H54 (cell line): ENCODE data around the gene CYSRT1.

Experiments
- DNase-seq: peaks from one replicate; pipeline ENCODE4 v3.0.0; 2011; ENCODE audit warnings: low spot score, mixed read lengths; ENCODE audit not compliant: insufficient read length
- FAIRE-seq: peaks from 3 replicates; lab custom pipeline; 2011; peaks lifted over from hg19 to GRCh38; lab: Jason Lieb, UNC
- POLR2A ChIP-seq: IDR thresholded peaks from 2 replicates; pipeline ENCODE4 v1.6.1; 2011; ENCODE audit warnings: low read depth, mild to moderate bottlenecking, low read length

The CYSRT1 gene

DNA sequence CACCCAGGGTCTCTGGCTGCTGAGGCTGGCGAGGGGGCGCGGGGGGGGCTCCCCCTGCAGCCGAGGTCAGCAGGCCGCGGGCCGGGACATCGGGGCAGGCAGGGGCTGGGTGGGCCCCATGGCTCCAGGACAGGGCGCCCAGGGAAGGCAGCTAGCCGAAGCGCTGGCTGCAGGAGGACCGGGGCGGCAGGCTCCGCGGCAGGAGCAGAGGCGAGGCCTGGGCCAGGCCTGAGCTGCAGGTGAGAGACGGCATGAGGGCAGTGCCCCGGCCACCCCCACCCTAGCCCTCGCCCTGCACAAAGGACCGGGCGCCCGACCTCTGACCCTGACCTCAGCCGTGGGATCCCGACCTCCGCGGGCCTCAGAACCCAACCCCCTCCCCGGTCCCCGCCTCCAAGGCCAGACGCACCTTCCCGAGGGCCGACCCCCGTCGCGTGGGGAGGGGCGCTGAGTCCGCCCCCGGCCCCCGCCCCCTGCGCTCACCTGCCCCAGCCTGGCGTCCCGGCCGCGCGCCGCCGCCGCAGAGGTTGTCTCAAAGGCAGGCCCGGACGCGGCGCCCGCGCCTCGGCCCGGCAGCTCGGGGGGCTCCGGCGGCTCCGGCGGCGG, 3.4 kb upstream of the CYSRT1 start:
- no peak for DNase-seq
- no peak for FAIRE-seq
- TF ChIP-seq POLR2A, result no peak

- TF ChIP-seq POLR2A, result no peak
- DNase-seq, result no peak
- FAIRE-seq, result no peak
These were observed 2.5 kb upstream of the CYSRT1 start, which contains the start of gene RNF208 for GRCh38 chr9:137222190-137223077. Gene RNF208, minus strand, starts transcription at chr9:137222240. Its CDS starts 1,028 bp downstream, at chr9:137221212.

- peak; percentile 70 for FAIRE-seq
- peak; percentile 53; the same call in 1 of the 2 replicates for TF ChIP-seq POLR2A
- DNase-seq, result peak; percentile 100
These were observed 1.6 kb upstream of the CYSRT1 start for GRCh38 chr9:137223078-137223970.

DNA sequence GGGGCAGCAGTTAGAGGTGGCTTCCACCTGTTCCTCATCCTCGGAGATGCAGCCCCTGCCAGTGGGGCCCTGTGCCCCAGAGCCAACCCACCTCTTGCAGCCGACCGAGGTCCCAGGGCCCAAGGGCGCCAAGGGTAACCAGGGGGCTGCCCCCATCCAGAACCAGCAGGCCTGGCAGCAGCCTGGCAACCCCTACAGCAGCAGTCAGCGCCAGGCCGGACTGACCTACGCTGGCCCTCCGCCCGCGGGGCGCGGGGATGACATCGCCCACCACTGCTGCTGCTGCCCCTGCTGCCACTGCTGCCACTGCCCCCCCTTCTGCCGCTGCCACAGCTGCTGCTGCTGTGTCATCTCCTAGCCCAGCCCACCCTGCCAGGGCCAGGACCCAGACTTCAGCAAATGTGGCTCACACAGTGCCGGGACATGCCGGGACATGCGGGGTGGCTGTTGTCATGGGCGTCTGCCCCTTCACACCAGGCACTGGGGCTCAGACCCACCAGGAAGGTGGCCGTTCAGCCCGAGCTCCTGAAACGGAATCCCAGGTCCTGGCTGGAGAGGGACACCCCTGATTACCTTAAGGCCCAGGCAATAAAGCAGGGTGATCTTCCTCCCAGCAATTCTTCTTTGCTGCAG, 841 bp downstream of the CYSRT1 start:
- no peak for TF ChIP-seq POLR2A
- DNase-seq (no peak), FAIRE-seq (no peak)

DNA sequence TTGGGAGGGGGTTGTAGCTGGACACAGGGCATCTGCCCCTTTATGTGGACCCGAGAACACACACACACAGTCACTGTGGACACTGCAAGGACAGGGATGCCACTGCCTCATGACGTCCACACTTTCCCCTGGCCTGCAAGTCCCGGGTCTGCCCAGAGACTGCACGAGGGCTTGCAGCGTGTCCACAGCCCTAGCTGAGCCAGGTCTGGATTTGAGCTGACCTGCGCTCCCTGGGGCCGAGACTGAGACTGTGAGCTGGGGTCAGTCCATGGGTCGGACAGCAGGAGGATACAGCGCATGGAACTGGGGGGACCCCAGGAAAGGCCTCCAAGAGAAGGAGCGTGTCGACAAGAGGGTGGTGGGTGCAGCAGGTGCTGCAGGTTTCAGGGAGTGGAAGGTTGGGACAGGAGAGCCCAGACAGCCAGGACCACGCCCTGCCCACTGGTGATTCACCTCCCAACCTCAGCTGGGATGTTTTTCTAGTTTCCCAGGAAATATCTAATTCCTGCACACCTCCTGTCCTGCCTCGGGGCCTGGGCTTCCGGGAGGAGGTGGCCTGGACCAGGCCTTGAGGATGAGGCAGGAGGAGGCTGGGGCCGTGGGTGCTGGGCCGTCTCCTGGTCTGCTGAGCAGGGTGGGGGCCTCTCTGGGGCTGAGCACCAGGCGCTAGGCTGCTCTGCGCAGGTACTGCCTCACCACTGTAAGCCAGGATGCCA, 1.5 kb downstream of the CYSRT1 start:
- TF ChIP-seq POLR2A, result no peak
- FAIRE-seq, result peak; percentile 91
- DNase-seq, result peak; percentile 99

DNA sequence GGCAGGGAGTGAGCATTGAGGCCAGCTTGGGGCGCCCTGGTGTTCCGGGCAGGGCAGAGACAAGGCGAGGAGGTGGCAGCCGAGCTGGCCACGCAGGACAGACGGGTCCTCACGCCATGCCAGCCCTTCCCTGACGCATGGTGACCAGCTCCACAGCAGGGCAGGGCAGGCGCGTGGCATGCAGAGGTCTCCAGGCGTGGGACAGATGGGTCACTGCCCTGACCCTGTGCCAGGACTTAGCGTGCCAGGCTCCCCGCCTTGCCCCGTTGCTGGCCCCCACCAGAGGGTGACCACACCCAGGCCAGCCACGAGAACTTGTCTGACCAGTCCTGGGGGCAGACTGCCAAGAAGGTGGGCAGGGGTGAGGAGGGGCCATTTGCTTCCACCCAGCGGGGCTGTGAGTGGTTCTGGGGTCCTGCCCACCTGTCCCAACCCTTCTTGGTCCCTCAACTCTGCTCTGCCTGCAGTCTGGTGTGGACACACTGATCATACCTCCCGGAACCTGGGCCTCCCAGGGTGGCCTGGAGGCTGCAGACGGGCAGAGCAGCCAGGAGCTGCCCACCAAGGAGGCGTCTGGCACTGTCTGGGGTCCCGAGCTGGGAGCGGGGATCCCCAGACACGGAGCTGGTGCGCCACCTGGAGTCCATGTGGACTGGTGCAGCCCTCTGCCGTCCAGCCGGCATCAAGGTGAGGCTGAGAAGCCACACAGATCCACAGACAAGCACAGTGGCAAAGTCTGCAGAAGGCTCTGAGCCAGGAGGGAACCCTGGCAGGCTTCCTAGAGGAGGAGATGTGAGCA, 2.3 kb downstream of the CYSRT1 start, which contains the start of gene RNF224:
Gene RNF224 (plus strand): TSS at position 449 of the 799 bp plus-strand sequence. CDS start 834 bp downstream, outside the sequence.
- no peak for TF ChIP-seq POLR2A
- FAIRE-seq (peak; percentile 80), DNase-seq (peak; percentile 98)

DNA sequence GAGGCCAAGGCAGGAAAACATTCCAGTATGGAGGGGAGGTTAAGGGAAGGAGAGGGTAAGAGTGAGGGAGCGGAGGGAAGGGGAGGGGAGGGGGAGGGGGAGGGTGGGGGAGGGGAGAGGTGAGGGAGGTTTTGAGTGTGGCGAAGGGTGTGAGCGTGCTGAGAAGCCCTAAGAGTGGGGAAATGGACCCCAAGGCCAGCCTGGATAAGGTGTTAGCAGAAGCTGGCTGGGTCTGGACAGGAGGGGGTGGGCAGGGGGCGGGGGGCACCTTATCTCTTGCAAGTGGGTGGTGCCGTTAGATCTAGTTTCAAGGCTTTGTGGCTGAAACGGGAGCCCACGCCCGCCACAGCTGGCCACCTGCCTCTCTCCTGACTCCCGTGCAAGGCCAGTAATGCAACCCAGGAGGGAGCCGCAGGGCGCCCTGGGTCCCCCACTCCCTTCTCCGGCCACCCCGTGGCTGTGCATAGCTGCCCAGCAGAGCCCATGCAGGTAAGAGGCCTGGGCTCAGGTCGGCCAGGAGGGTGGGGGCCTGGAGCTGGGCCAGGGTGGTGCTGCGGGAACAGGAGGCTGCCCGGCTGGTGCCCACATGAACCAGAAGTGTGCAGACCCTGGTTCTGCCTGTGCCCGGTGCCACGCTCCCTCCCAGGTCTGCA, 3.0 kb downstream of the CYSRT1 start:
- DNase-seq, result no peak
- no peak for TF ChIP-seq POLR2A
- FAIRE-seq, result no peak

DNA sequence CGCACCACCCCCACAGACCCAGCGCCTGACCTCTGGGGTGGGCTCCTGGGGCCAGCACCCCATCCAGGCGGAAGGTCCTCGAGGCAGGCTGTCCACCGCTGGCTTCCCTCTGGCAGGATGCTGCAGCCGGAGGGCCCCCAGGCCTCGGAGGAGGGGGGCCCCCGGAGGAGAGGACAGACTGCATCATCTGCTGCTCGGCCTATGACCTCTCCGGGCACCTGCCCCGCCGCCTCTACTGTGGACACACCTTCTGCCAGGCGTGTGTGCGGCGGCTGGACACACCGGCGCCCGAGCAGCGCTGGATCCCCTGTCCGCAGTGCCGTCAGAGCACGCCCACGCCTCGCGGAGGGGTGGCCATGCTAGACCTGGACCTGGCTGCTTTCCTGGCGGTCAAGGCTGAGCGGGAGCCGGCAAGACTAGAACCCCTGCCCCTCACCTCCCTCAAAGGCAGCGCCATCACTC, 3.6 kb downstream of the CYSRT1 start:
- DNase-seq, result no peak
- FAIRE-seq, result no peak
- no peak for TF ChIP-seq POLR2A

GRCh38 chr9:137228968-137229896, 4.3 kb downstream of the CYSRT1 start:
- TF ChIP-seq POLR2A, result 0 out of 2 replicates have a peak, but pooled peaks have one; percentile 15
- DNase-seq (no peak), FAIRE-seq (no peak)

GRCh38 chr9:137229903-137230704, 5.1 kb downstream of the CYSRT1 start:
- peak; percentile 69 for DNase-seq
- no peak for TF ChIP-seq POLR2A
- FAIRE-seq, result no peak
